ENCODE results near the gene TIGD1.
"Not testable (repeated sequence)": the region's sequence is repeated elsewhere in the genome, so short reads cannot be mapped to it uniquely, and the experiment has no call there.

Gene TIGD1

DNA sequence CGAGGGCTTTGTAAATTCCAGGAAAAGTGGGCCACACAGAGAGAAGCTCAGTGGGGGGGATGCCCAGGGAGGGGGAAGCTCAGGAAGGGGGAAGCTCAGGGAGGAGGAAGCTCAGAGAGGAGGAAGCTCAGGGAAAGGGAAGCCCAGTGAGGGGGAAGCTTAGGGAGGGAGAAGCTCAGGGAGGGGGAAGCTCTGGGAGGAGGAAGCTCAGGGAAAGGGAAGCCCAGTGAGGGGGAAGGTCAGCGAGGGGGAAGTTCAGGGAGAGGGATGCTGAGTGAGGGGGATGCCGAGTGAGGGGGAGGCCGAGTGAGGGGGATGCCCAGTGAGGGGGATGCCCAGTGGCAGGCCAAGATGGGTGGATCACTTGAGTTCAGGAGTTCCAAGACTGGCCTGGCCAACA lies 11.7 kb downstream of the TIGD1 start:
- DNase-seq = no peak

DNA sequence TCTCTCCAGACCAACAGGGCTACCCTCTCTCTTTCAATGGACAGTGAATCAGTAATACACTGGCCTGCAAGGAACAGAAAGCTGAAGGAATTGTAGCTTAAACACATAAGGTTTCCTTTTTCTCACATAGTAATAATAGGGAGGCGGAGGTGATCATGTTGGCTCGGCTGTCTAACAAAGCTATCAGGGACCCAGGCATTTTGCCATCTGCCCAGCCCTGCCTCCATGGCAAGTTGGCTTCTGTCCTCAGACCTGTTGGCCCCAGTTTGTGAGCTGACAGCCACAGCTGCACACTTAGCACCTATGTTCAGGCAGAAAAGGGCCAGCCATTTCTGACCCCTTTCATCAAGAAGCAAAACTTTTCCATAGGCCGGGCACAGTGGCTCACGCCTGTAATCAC lies 12.9 kb downstream of the TIGD1 start:
- no peak for DNase-seq

DNA sequence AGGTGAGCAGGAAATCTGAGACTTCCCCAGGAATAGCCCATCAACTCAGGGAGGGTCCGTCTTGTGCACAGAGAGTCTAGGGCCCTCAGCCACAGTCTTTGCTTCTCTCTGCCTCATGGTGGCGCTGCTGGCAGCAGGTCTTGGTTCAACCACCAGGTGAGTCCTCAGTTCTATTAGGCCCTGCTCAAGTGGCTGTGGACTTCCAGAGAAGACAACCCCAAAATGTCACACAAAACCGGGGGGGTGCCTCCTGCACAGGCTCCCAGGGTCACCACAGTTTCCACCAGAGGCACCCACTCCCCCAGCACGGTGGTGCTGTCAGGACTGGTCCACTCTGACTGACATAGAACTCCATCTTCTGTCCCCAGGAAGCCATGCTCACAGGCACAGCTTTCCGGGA lies 13.3 kb downstream of the TIGD1 start:
- no peak for DNase-seq

DNA sequence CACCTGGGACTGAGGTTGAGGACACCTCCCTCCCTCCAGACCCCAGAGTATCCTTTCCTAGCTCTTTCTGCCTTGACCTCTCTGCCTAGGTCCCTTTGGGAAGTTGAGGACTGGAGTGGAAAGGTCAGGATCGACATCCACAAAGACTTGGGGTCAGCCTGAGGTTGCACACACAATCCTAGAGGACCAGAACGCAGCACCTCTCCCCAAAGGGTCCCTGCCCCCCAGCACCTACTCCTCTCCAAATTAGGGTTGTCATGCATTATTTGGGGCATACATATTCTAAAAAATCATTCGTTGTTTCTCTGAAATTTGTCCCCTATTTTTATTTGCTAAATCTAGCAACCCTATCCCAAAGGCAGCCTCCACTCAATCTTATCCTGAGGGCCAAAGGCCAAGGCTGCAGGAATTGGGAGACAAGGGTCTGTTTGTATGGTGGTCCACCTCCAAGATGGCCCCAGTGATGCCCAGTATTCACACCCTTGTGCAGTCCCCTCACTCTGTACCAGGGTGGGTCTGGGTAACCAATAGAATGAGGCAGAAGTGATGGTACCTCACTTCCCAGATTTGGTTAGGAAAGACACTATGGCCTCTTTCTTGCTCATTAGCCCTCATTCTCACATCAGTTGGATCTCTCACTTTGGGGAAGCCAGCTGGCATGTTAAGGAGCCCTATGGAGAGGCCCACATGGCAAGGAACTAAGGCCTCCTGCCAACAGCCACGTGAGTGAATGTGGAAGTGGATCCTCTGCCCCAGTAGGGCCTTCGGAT lies 14.4 kb downstream of the TIGD1 start:
- DNase-seq = no peak

DNA sequence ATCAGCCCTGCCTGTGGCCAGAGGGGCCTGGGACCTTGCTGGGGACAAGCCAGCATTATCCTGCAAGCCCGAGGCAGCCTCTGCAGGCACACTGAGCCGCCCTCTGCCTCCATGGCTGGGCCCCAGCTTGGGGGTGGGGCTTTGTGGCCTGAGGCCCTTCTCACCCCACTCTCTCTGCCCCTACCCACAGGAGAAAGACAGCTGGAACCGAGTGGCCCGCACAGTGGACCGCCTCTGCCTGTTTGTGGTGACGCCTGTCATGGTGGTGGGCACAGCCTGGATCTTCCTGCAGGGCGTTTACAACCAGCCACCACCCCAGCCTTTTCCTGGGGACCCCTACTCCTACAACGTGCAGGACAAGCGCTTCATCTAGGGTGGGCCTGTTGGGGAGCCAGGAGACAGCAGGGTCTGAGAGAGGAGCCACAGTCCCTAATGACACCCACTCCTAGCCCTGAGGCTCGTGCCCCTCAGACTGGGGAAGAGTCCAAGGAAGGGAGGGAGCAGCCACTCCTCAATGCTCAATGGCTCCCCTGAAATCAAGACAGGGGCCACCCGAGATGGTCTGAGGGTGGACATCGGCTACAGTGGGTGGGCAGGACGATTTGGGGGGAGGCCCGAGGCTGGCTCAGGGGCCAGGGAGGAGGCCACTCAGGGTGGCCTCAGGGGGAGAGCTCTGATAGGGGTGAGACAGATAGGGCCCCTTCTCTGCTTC lies 15.3 kb downstream of the TIGD1 start:
- DNase-seq = no peak

DNA sequence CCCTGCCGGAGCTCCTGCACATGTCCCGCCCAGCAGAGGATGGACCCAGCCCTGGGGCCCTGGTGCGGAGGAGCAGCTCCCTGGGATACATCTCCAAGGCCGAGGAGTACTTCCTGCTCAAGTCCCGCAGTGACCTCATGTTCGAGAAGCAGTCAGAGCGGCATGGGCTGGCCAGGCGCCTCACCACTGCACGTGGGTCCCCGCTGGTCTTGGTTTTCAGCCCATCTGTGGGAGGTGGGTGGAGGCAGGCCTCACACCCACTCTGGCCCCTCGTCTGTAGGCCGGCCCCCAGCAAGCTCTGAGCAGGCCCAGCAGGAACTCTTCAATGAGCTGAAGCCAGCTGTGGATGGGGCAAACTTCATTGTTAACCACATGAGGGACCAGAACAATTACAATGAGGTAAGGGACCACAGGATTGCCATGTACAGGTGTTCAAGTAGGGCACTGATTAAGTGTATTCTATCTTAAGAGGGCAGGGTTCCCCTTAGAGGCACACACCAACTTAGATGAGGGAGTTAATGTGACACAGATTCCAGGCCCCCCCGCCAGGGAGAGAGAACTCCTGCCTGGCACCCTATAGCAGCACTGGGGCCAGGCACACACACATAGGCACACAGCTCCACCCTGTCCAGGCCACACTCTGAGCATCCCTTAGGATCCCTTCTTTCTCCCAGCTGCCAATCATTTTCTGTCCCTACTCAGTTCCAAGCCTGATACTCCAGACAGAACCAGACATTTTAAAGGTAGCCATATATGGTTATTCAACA lies 16.2 kb downstream of the TIGD1 start:
- DNase-seq = no peak

DNA sequence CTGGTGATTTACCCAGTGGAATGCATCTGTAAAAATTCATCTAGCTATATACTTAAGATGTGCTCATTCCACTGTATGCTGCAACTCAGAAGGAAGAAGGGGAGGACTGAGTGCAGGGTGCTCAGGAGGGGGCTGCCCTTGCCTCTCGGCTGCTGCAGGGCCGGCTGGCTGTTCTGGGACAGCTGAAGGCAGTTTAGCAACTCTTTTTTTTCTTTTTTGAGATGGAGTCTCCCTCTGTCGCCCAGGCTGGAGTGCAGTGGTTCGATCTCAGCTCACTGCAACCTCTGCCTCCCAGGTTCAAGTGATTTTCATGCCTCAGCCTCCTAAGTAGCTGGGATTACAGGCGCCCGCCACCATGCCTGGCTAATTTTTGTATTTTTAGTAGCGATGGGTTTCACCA lies 17.5 kb downstream of the TIGD1 start:
- not testable (repeated sequence) for DNase-seq

DNA sequence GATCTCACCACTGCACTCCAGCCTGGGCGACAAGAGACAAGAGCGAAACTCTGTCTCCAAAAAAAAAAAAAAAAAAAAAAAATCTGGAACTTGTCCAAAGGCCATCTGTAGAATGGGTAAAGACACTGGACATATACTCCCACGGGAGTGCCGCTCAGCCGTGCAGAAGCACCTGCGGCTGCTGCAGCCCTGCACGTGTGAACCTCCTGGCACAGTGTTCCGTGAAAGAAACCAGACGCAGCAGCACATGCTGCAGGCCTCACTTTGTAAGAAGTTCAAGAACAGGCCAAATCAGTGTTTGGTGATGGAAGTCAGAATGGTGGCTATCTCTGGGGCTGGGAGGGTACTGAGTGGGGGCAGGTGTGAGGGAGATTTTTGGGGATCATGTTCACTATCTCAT lies 17.9 kb downstream of the TIGD1 start:
- no peak for DNase-seq

- no peak for DNase-seq
Measured at GRCh38 chr2:232530626-232531260, 19.6 kb downstream of the TIGD1 start.

- DNase-seq = no peak
Measured at GRCh38 chr2:232529806-232530547, 20.4 kb downstream of the TIGD1 start.

GRCh38 chr2:232528746-232529460 lies 21.5 kb downstream of the TIGD1 start:
- no peak for DNase-seq

- DNase-seq = no peak
Measured at GRCh38 chr2:232527905-232528470, 22.4 kb downstream of the TIGD1 start.

- no peak for DNase-seq
Measured at GRCh38 chr2:232526372-232526941, 23.9 kb downstream of the TIGD1 start.

DNA sequence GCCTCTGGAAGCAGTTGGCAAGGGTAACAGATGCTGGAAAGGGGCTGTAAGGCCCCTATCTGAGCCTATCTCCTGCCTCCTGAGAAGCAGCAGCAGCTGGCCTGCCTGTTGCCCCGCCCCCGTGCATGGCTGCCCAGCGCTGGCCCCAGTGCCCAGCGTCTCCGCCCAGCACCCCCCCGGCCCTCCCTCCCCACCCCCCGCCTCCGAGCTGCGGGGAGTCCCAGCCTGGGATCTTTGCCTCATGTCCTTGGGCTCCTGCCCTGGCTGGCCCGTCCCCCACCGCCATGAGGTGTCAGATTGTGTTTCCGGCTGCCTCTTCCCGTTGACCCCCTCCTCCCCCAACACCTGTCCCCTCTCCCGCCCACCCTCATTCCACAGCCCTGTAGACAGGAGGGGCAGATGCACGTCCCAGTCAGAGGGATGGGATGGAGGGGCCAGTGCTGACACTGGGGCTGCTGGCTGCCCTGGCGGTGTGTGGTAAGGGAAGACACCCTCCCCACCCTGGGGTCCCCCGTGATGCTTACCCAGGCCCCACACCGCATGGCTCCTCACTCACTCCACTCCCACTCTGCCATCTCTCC lies 24.5 kb downstream of the TIGD1 start, which contains the start of gene CHRND:
Gene CHRND (plus strand): TSS at position 370 of the 581 bp plus-strand sequence. CDS start 56 bp downstream, at position 426.
- DNase-seq = no peak

DNA sequence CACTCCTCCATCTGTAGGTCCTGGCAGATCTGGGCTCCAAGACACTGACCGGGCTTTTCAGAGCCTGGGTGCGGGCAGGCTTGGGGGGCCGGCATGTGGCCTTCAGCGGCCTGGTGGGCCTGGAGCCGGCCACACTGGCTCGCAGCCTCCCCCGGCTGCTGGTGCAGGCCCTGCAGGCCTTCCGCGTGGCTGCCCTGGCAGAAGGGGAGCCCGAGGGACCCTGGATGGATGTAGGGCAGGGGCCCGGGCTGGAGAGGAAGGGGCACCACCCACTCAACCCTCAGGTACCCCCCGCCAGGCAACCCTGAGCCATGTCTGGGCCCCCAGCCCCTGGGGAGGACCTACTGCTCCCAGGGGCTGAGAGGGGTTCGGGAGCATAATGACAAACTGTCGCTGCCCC lies 25.2 kb downstream of the TIGD1 start:
- no peak for DNase-seq

DNA sequence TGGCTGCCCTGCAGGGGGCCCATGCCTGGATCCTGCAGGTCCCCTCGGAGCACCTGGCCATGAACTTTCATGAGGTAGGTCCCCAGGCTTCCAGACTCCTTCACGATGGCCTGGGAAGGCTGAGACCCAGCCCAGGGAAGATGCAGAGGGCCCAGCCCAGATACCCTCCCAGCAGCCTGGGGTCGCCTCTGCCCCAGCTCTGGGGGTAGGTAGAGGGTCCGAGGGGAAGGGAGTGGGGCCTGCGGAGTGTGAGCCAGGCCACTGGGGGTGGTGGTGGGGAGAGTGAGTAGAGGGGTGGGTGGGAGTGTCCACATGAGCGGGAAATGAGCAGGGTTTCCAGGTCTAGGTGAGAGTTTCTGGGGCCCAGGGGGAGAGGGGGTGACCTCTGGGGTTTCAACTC lies 25.6 kb downstream of the TIGD1 start:
- DNase-seq = no peak

GRCh38 chr2:232523682-232524597 lies 26.4 kb downstream of the TIGD1 start:
- DNase-seq = no peak

GRCh38 chr2:232523402-232523681 lies 27.0 kb downstream of the TIGD1 start:
- no peak for DNase-seq

DNA sequence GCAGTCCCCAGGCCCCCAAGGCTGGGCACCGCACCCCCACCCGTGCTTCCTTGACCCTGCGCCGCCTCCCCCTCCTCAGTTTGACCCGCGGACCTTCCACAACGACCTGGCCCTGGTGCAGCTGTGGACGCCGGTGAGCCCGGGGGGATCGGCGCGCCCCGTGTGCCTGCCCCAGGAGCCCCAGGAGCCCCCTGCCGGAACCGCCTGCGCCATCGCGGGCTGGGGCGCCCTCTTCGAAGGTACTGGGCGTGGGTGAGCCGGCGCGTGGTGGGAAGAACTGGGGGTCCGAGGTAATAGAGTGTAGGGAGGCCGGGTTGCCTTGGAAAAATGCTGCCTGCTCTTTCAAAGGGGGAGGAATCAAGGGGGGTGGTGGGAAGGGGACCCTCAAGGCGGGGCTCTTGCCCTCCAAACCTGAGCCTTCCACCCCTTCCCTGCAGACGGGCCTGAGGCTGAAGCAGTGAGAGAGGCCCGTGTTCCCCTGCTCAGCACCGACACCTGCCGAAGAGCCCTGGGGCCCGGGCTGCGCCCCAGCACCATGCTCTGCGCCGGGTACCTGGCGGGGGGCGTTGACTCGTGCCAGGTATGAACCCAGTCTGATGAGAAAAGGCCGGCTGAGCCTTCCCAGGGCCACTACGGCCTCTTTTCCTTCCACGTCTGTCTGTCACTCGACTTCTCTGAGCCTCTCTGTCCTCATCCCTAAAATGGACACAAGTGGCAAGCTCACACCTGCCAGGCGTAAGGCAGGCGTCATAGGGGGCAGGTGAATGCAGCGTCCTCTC lies 27.5 kb downstream of the TIGD1 start:
- no peak for DNase-seq

Measured in CD4-positive, alpha-beta T cell treated with Interleukin-21 for 1 hour (primary cell).